Measurements from ENCODE around the gene TPPP2. TPM values are rescaled to one million over a fixed set of nuclear protein-coding genes. Genes with fewer than 3 reads are reported as not detected.
A peak's percentile ranks its signal among the peaks of the same experiment; 100 is the strongest.

TPPP2 gene
- total RNA-seq, 6 donors from 2014 or later: not detected

- no peak overlapping the region for H3K4me3 ChIP-seq
- H3K36me3 ChIP-seq: no peaks in the 10 kb centered on the region
- no peaks in the 10 kb centered on the region for H3K27me3 ChIP-seq
- peak overlapping the region in 3 of 4 donors; percentile 8 to 70 (median 40) for H3K27ac ChIP-seq
- TF ChIP-seq EP300 (IDR thresholded peaks at IDR 0.05) (peak in 1 of 4 donors; percentile 23), POLR2A (IDR thresholded peaks at IDR 0.05) (no peak), POLR2AphosphoS5 (IDR thresholded peaks at IDR 0.05) (peak; percentile 55 to 61), CTCF (IDR thresholded peaks at IDR 0.05) (no peak)
- WGBS, 2 donors: 23 to 36% methylated on average over 6 of the region's 6 CpGs
- H3K9me3 ChIP-seq: no peaks in the 10 kb centered on the region
- ATAC-seq (ENCODE audit: low FRiP score in 2 of 2) (no peak), DNase-seq (peak in 1 of 2 donors; percentile 41)
- peaks cover 34 to 42% (median 34%) of the 10 kb centered on the region in 4 donors for H3K4me1 ChIP-seq
Observed at GRCh38 chr14:21043974-21044618, 14.1 kb downstream of the TPPP2 start.

GRCh38 chr14:21047378-21047781 is 17.4 kb downstream of the TPPP2 start:
- no peak overlapping the region for H3K27ac ChIP-seq

GRCh38 chr14:21048638-21049037 is 18.6 kb downstream of the TPPP2 start:
- H3K4me1 ChIP-seq: peaks cover 14 to 22% (median 17%) of the 10 kb centered on the region in 4 donors
- 60 to 65% methylated on average over 2 of the region's 2 CpGs for WGBS, 2 donors
- H3K36me3 ChIP-seq: no peaks in the 10 kb centered on the region
- DNase-seq: no peak
- TF ChIP-seq POLR2AphosphoS5 (IDR thresholded peaks at IDR 0.05) (no peak), EP300 (IDR thresholded peaks at IDR 0.05) (no peak), POLR2A (IDR thresholded peaks at IDR 0.05) (no peak)
- H3K27ac ChIP-seq: no peak overlapping the region
- H3K27me3 ChIP-seq: no peaks in the 10 kb centered on the region
- no peak for ATAC-seq (ENCODE audit: low FRiP score in 2 of 2)
- H3K4me3 ChIP-seq: no peak overlapping the region
- no peaks in the 10 kb centered on the region for H3K9me3 ChIP-seq

More at GRCh38 chr14:21047378-21047781, 17.4 kb downstream of the TPPP2 start:
- no peak overlapping the region for H3K4me3 ChIP-seq
- DNase-seq (no peak), ATAC-seq (ENCODE audit: low FRiP score in 2 of 2) (no peak)
- WGBS, 2 donors: 63 to 65% methylated on average over 2 of the region's 2 CpGs
- TF ChIP-seq CTCF (IDR thresholded peaks at IDR 0.05) (no peak), POLR2A (IDR thresholded peaks at IDR 0.05) (no peak), POLR2AphosphoS5 (IDR thresholded peaks at IDR 0.05) (no peak), EP300 (IDR thresholded peaks at IDR 0.05) (no peak)
- no peaks in the 10 kb centered on the region for H3K36me3 ChIP-seq
- no peaks in the 10 kb centered on the region for H3K9me3 ChIP-seq
- H3K27me3 ChIP-seq: no peaks in the 10 kb centered on the region
- H3K4me1 ChIP-seq: peaks cover 24 to 34% (median 25%) of the 10 kb centered on the region in 4 donors

GRCh38 chr14:21049271-21049673 is 19.3 kb downstream of the TPPP2 start:
- no peak for DNase-seq
- WGBS, 2 donors: 80 to 84% methylated on average over 3 of the region's 3 CpGs
- Histone ChIP-seq H3K4me1 (peaks cover 10 to 17% (median 14%) of the 10 kb centered on the region in 4 donors), H3K27me3 (no peaks in the 10 kb centered on the region), H3K36me3 (no peaks in the 10 kb centered on the region), H3K9me3 (no peaks in the 10 kb centered on the region), H3K4me3 (no peak overlapping the region), H3K27ac (no peak overlapping the region)
- TF ChIP-seq EP300 (IDR thresholded peaks at IDR 0.05) (no peak), POLR2A (IDR thresholded peaks at IDR 0.05) (no peak), POLR2AphosphoS5 (IDR thresholded peaks at IDR 0.05) (no peak), CTCF (IDR thresholded peaks at IDR 0.05) (no peak)
- ATAC-seq (ENCODE audit: low FRiP score in 2 of 2): no peak

GRCh38 chr14:21050597-21050996 is 20.6 kb downstream of the TPPP2 start:
- Histone ChIP-seq H3K27me3 (no peaks in the 10 kb centered on the region), H3K4me3 (no peak overlapping the region), H3K9me3 (no peaks in the 10 kb centered on the region), H3K36me3 (no peaks in the 10 kb centered on the region), H3K4me1 (peaks cover 8 to 17% (median 12%) of the 10 kb centered on the region in 4 donors), H3K27ac (no peak overlapping the region)
- TF ChIP-seq POLR2A (IDR thresholded peaks at IDR 0.05) (no peak), POLR2AphosphoS5 (IDR thresholded peaks at IDR 0.05) (no peak), EP300 (IDR thresholded peaks at IDR 0.05) (no peak), CTCF (IDR thresholded peaks at IDR 0.05) (no peak)
- 62 to 76% methylated on average over 3 of the region's 3 CpGs for WGBS, 2 donors
- no peak for ATAC-seq (ENCODE audit: low FRiP score in 2 of 2)
- no peak for DNase-seq
